Neural cell (in vitro differentiated cells): Measurements from ENCODE around the gene EFCAB8. TPM values are rescaled to one million over a fixed set of nuclear protein-coding genes. Genes with fewer than 3 reads are reported as not detected.

Experiments used
- H2AFZ ChIP-seq: fragments of 200-600, 300-800 bp; sonication (generic), shearing (Covaris generic); 2 replicates; pipeline ENCODE4 v1.6.0; 2014; ENCODE audit warnings: low read depth, mild to moderate bottlenecking, antibody characterized with exemption, low read length, moderate library complexity
- H3F3A ChIP-seq: fragments of 200-600 bp; shearing (Covaris generic); 2 replicates; pipeline ENCODE4 v1.6.1; 2016; ENCODE audit warnings: mild to moderate bottlenecking, moderate library complexity, mixed read lengths, antibody characterized with exemption, low read length; ENCODE audit not compliant: insufficient read depth, poor library complexity, severe bottlenecking
- H3K27ac ChIP-seq: fragments of 200-600, 300-800 bp; sonication (generic), shearing (Covaris generic); 2 replicates; pipeline ENCODE4 v1.5.1; 2014; ENCODE audit warnings: mild to moderate bottlenecking, low read length, moderate library complexity
- H3K27me3 ChIP-seq: fragments of 300-800, 200-600 bp; sonication (generic), shearing (Covaris generic); 2 replicates; pipeline ENCODE4 v1.6.0; 2014; ENCODE audit warnings: mild to moderate bottlenecking, low read depth, low read length, moderate library complexity; ENCODE audit not compliant: insufficient read depth
- H3K36me3 ChIP-seq: fragments of 300-800, 200-600 bp; sonication (generic), shearing (Covaris generic); 2 replicates; pipeline ENCODE4 v1.5.1; 2014; ENCODE audit warnings: mild to moderate bottlenecking, antibody characterized with exemption, low read length, moderate library complexity; ENCODE audit not compliant: insufficient read depth
- H3K4me2 ChIP-seq: fragments of 300-800, 200-600 bp; sonication (generic), shearing (Covaris generic); 2 replicates; pipeline ENCODE4 v1.6.0; 2014; ENCODE audit warnings: mild to moderate bottlenecking, low read length
- H3K4me3 ChIP-seq: fragments of 300-800, 200-600 bp; sonication (generic), shearing (Covaris generic); 2 replicates; pipeline ENCODE4 v1.5.1; 2014; ENCODE audit warnings: mild to moderate bottlenecking, low read length, moderate library complexity
- H3K79me2 ChIP-seq: fragments of 200-600 bp; shearing (Covaris generic); replicated peaks from 2 replicates; pipeline ENCODE4 v1.6.0; 2014; ENCODE audit warnings: mild to moderate bottlenecking, low read length, moderate library complexity; ENCODE audit not compliant: insufficient read depth
- H3K9ac ChIP-seq: fragments of 300-800, 200-600 bp; sonication (generic), shearing (Covaris generic); 2 replicates; pipeline ENCODE4 v1.6.1; 2016; ENCODE audit warnings: mild to moderate bottlenecking, low read length, mixed read lengths
- H3K9me2 ChIP-seq: fragments of 200-600 bp; shearing (Covaris generic); 2 replicates; pipeline ENCODE4 v1.6.1; 2016; ENCODE audit warnings: mild to moderate bottlenecking, low read length, mixed read lengths; ENCODE audit not compliant: insufficient read depth
- H3K9me3 ChIP-seq: fragments of 200-600, 300-800 bp; sonication (generic), shearing (Covaris generic); 2 replicates; pipeline ENCODE4 v1.6.1; 2016; ENCODE audit warnings: mild to moderate bottlenecking, mixed run types, low read length, moderate library complexity, mixed read lengths
- H4K20me1 ChIP-seq: fragments of 200-600 bp; shearing (Covaris generic); 2 replicates; pipeline ENCODE4 v1.6.1; 2016; ENCODE audit warnings: mild to moderate bottlenecking, mixed run types; ENCODE audit not compliant: insufficient read depth
- EP300 ChIP-seq: fragments of 450-650 bp; conservative IDR thresholded peaks from 2 replicates; pipeline ENCODE4 v1.6.1; 2014; ENCODE audit warnings: antibody characterized with exemption, mild to moderate bottlenecking, moderate library complexity; ENCODE audit not compliant: poor library complexity, severe bottlenecking
- EZH2 ChIP-seq: fragments of 200-600, 300-800 bp; shearing (Covaris generic), sonication (generic); IDR thresholded peaks from 2 replicates; pipeline ENCODE4 v1.6.1; 2014; ENCODE audit warnings: antibody characterized with exemption, low read length, borderline replicate concordance, mild to moderate bottlenecking; ENCODE audit not compliant: insufficient read depth, poor library complexity, severe bottlenecking
- MXI1 ChIP-seq: fragments of 450-650 bp; conservative IDR thresholded peaks from 2 replicates; pipeline ENCODE4 v1.6.1; 2014; ENCODE audit warnings: antibody characterized with exemption, mild to moderate bottlenecking; ENCODE audit not compliant: poor library complexity, severe bottlenecking
- POLR2AphosphoS5 ChIP-seq: IDR thresholded peaks from 2 replicates; pipeline ENCODE4 v1.6.1; 2012
- RAD21 ChIP-seq: fragments of 450-650 bp; conservative IDR thresholded peaks from 2 replicates; pipeline ENCODE4 v1.6.1; 2014; ENCODE audit warnings: antibody characterized with exemption, mild to moderate bottlenecking, moderate library complexity
- SMC3 ChIP-seq: fragments of 450-650 bp; conservative IDR thresholded peaks from 2 replicates; pipeline ENCODE4 v1.6.1; 2014; ENCODE audit warnings: antibody characterized with exemption, mild to moderate bottlenecking, moderate library complexity; ENCODE audit not compliant: poor library complexity
- TAF1 ChIP-seq: IDR thresholded peaks from 2 replicates; pipeline ENCODE4 v1.6.1; 2012; ENCODE audit warnings: low read depth
- polyA plus RNA-seq: library from polyadenylated mRNA; depleted of rRNA; stranded (reverse); fragments of >200 nt; gene quantifications from 2 replicates; pipeline ENCODE4 v1.2.3, GENCODE V29; 2014
- TF ChIP-seq, protein P1 (sequence below): fragments of 450-650 bp; IDR thresholded peaks from 2 replicates; pipeline ENCODE4 v1.5.1; 2014; ENCODE audit warnings: antibody characterized with exemption, mild to moderate bottlenecking, moderate library complexity; ENCODE audit not compliant: poor library complexity, severe bottlenecking
- TF ChIP-seq, protein P2 (sequence below): IDR thresholded peaks from 2 replicates; pipeline ENCODE4 v1.6.1; 2012; ENCODE audit warnings: borderline replicate concordance

EFCAB8 gene
- polyA plus RNA-seq, 1 donor from 2014 or later = not detected

DNA sequence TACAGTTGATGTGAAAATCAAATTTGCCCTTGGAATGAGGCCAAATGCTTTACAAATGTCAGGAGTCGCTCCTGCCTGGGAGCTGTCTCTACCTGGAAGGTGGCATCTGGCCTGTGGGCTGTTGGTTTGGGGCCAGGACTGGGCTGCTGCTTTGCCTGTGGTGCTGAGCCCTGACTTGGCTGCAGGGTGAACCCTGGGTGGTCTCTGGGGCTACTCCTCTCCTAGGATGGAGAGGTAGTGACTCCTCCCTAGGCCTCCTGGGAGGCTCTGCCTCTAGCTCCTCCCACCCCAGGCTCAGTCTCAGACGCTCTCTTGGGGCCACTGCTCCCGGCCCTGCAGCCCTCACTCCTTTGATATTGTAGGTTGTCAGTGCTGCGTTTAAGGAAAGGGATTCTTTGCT lies 47.5 kb downstream of the EFCAB8 start:
- H3K36me3 ChIP-seq = no peaks in the 10 kb centered on the region
- H3K27me3 ChIP-seq = no peaks in the 10 kb centered on the region
- H3F3A ChIP-seq = no peaks in the 10 kb centered on the region
- H3K4me3 ChIP-seq = no peak overlapping the region
- no peaks in the 10 kb centered on the region for H3K79me2 ChIP-seq
- no peak overlapping the region for H3K27ac ChIP-seq
- H3K9ac ChIP-seq = no peak overlapping the region
- H3K9me3 ChIP-seq = no peaks in the 10 kb centered on the region
- no peak for TF ChIP-seq RAD21
- TF ChIP-seq, protein P1, sequence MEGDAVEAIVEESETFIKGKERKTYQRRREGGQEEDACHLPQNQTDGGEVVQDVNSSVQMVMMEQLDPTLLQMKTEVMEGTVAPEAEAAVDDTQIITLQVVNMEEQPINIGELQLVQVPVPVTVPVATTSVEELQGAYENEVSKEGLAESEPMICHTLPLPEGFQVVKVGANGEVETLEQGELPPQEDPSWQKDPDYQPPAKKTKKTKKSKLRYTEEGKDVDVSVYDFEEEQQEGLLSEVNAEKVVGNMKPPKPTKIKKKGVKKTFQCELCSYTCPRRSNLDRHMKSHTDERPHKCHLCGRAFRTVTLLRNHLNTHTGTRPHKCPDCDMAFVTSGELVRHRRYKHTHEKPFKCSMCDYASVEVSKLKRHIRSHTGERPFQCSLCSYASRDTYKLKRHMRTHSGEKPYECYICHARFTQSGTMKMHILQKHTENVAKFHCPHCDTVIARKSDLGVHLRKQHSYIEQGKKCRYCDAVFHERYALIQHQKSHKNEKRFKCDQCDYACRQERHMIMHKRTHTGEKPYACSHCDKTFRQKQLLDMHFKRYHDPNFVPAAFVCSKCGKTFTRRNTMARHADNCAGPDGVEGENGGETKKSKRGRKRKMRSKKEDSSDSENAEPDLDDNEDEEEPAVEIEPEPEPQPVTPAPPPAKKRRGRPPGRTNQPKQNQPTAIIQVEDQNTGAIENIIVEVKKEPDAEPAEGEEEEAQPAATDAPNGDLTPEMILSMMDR = no peak
- no peaks in the 10 kb centered on the region for H4K20me1 ChIP-seq
- H3K9me2 ChIP-seq = no peaks in the 10 kb centered on the region
- no peak overlapping the region for H2AFZ ChIP-seq
- H3K4me2 ChIP-seq = no peak overlapping the region

DNA sequence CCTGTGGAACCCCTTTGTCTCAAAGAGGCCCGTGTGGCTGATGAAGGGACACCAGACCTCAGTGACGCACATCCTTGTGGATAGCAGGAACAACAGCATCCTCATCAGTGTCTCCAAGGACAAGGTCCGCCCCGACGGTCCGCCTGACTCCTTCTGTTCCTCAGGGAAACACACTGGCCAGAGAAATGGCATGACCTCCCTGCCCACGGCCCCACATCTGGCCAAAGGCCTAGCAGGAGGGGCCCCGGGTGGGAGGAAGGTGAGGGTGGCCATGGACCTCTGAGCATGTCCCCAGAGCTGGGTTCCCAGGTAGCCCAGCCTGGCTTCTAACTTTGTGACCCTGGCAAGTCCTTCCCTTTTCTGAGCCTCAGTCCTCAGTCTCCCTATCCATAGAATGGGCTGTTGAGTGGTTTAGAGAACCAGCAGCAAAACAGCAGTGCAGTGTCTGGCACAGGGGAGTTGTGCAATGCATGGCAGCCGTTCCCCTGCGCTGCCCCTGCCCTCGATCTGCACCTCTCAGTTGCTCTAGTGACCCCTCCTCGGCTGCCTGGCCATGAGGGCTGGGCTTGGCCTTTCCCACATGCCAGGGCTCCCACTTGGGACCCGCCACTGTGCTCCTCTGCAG lies 48.3 kb downstream of the EFCAB8 start:
- Histone ChIP-seq H3K9me2 (no peaks in the 10 kb centered on the region), H3K27ac (no peak overlapping the region), H3F3A (no peaks in the 10 kb centered on the region), H3K4me3 (no peak overlapping the region), H2AFZ (no peak overlapping the region), H3K9ac (no peak overlapping the region), H3K36me3 (no peaks in the 10 kb centered on the region), H3K79me2 (no peaks in the 10 kb centered on the region), H3K27me3 (no peaks in the 10 kb centered on the region), H3K4me2 (no peak overlapping the region), H3K9me3 (no peaks in the 10 kb centered on the region), H4K20me1 (no peaks in the 10 kb centered on the region)
- TF ChIP-seq POLR2AphosphoS5 (no peak), EP300 (no peak), MXI1 (no peak), EZH2 (no peak), TAF1 (no peak), SMC3 (no peak), RAD21 (no peak)
- TF ChIP-seq, protein P1 = no peak
- TF ChIP-seq, protein P2, sequence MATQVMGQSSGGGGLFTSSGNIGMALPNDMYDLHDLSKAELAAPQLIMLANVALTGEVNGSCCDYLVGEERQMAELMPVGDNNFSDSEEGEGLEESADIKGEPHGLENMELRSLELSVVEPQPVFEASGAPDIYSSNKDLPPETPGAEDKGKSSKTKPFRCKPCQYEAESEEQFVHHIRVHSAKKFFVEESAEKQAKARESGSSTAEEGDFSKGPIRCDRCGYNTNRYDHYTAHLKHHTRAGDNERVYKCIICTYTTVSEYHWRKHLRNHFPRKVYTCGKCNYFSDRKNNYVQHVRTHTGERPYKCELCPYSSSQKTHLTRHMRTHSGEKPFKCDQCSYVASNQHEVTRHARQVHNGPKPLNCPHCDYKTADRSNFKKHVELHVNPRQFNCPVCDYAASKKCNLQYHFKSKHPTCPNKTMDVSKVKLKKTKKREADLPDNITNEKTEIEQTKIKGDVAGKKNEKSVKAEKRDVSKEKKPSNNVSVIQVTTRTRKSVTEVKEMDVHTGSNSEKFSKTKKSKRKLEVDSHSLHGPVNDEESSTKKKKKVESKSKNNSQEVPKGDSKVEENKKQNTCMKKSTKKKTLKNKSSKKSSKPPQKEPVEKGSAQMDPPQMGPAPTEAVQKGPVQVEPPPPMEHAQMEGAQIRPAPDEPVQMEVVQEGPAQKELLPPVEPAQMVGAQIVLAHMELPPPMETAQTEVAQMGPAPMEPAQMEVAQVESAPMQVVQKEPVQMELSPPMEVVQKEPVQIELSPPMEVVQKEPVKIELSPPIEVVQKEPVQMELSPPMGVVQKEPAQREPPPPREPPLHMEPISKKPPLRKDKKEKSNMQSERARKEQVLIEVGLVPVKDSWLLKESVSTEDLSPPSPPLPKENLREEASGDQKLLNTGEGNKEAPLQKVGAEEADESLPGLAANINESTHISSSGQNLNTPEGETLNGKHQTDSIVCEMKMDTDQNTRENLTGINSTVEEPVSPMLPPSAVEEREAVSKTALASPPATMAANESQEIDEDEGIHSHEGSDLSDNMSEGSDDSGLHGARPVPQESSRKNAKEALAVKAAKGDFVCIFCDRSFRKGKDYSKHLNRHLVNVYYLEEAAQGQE = no peak
